Neutrophil (primary cell): Measurements from ENCODE around the gene SEM1.

Experiments
- H3K27ac ChIP-seq: fragments of 200-600 bp; sonication (generic); 2 replicates; pipeline ENCODE4 v1.5.1; 2016; ENCODE audit warnings: mild to moderate bottlenecking, moderate library complexity
- H3K27me3 ChIP-seq: fragments of 200-600 bp; sonication (generic); 2 replicates; pipeline ENCODE4 v1.6.0; 2016; ENCODE audit warnings: mild to moderate bottlenecking
- H3K36me3 ChIP-seq: fragments of 200-600 bp; sonication (generic); 2 replicates; pipeline ENCODE4 v1.5.1; 2017
- H3K4me1 ChIP-seq, 2 experiments: fragments of 200-600 bp in 1 of 2; sonication (generic) in 1 of 2; 1 replicate in 1 of 2; 2 replicates in 1 of 2; pipeline versions ENCODE4 v1.5.1 to v1.6.1; 2013 to 2016; ENCODE audit warnings: low read depth in 1 of 2, low read length in 1 of 2, mild to moderate bottlenecking in 1 of 2, moderate library complexity in 1 of 2; ENCODE audit not compliant: control insufficient read depth in 1 of 2, insufficient read depth in 1 of 2
- H3K4me3 ChIP-seq, 2 experiments: fragments of 200-600 bp in 1 of 2; sonication (generic) in 1 of 2; 1 replicate in 1 of 2; 2 replicates in 1 of 2; pipeline ENCODE4 v1.5.1; 2013 to 2016; ENCODE audit warnings: low read depth in 1 of 2, low read length in 1 of 2, mild to moderate bottlenecking in 1 of 2, moderate library complexity in 1 of 2
- H3K9me3 ChIP-seq: fragments of 200-600 bp; sonication (generic); 2 replicates; pipeline ENCODE4 v1.5.1; 2016
- CTCF ChIP-seq: fragments of 200-600 bp; sonication (generic); IDR thresholded peaks from 2 replicates; pipeline ENCODE4 v1.5.1; 2016; ENCODE audit warnings: antibody characterized with exemption

Gene SEM1

DNA sequence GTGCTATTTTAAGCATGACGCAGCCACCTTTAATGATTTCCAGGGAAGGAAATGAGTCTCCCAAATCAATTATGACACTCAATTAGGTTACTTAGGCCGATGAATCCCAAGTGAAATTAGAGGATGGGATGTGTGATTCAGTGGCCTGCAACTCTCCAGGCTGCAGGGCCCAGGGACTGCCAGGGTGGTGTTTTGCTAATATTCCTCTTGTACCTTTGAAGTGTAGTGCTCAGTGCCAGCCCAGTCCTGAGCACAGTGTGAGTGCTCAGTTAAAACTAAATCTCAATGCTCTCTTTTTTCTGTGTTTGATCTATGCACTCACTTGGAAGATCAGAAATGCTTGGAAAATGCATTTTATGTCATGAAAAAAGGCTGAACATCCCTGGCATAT is 51.6 kb downstream of the SEM1 start:
- Histone ChIP-seq H3K27me3 (no peaks in the 10 kb centered on the region), H3K4me1 (no peaks in the 10 kb centered on the region), H3K36me3 (no peaks in the 10 kb centered on the region), H3K9me3 (no peaks in the 10 kb centered on the region), H3K4me3 (no peak overlapping the region), H3K27ac (no peak overlapping the region)
- TF ChIP-seq CTCF, result no peak

DNA sequence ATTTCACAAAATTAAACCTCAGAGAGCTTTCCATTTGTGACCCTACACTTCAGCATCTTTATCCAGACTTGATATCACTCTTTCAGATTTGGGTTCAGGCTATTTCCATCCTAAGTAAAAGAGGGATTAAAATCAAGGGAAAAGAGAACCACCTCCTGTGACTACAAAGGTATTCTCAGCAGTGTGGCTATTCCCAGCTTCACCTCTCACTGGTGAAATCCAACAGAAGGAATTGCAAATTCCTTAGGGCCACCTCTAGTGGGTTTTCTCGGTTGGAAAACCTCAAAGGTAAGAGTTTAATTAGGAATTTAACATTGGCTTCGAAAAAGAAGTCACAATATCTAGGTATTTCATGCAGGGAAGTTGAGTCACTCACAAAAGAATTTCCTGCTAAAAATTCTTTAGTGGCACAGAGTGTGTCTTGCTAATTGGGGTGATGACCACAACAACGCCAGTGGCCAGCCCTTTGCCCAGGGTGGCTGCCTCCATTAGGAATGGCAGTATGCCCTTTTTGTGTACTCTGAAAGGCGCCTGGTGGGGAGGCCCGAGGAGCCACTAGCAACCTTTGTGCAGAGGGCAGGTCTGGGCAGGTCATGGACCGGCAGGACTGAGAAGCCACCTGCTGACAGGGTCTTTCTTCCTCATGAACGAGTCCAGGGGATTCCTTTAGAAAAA is 52.2 kb downstream of the SEM1 start:
- Histone ChIP-seq H3K4me1 (no peaks in the 10 kb centered on the region), H3K36me3 (no peaks in the 10 kb centered on the region), H3K4me3 (no peak overlapping the region), H3K27ac (no peak overlapping the region), H3K9me3 (no peaks in the 10 kb centered on the region), H3K27me3 (no peaks in the 10 kb centered on the region)
- TF ChIP-seq CTCF, result no peak

DNA sequence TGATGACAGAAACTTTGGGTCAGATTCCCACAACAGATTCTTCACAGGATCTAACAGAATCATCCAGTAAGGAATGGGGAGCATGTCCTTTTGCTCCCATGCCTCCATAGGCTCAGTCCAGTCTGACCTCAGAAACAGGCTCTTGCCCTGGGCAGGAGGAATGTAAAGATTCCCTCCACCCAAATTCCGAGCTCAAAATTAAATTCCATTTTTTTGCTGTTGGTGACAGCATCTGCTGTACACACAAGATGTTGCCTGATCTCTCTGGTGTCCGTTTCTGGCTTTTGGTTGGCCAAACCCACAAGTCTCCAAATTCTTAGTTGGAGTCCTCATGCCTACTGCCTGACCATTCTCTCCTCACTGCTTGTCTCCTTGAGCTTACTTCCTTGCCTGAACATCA is 53.7 kb downstream of the SEM1 start:
- H3K9me3 ChIP-seq, result no peaks in the 10 kb centered on the region
- H3K27me3 ChIP-seq, result no peaks in the 10 kb centered on the region
- no peak for TF ChIP-seq CTCF

GRCh38 chr7:96654630-96655188 is 54.9 kb downstream of the SEM1 start:
- Histone ChIP-seq H3K4me3 (no peak overlapping the region), H3K27ac (no peak overlapping the region)
- no peak for TF ChIP-seq CTCF

More for the DNA sequence above, 53.7 kb downstream of the SEM1 start:
- no peaks in the 10 kb centered on the region for H3K36me3 ChIP-seq
- H3K27ac ChIP-seq, result no peak overlapping the region
- no peaks in the 10 kb centered on the region for H3K4me1 ChIP-seq
- H3K4me3 ChIP-seq, result no peak overlapping the region

DNA sequence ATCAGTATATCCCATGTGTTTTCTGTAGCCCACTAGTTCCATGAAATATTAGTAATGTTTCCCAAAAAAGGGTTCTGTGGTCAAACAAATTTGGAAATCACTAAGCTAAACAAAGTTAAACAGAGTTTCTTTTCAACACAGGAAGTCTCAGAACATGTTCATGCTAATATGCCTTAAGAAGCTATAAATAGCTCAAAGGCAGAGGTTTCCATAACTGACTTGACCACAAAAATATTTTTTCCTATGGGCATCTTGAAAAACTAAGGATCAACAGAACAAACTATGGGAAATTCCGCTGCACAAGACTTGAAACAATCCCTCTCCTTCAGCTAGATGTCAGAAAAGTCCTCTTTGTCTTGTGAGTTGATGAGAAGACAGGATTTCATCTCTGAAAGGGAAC is 59.7 kb downstream of the SEM1 start:
- H3K9me3 ChIP-seq, result no peaks in the 10 kb centered on the region
- H3K27ac ChIP-seq, result no peak overlapping the region
- H3K4me3 ChIP-seq, result no peak overlapping the region
- TF ChIP-seq CTCF, result no peak
- H3K36me3 ChIP-seq, result no peaks in the 10 kb centered on the region
- no peaks in the 10 kb centered on the region for H3K27me3 ChIP-seq
- H3K4me1 ChIP-seq, result no peaks in the 10 kb centered on the region

More at GRCh38 chr7:96654630-96655188, 54.9 kb downstream of the SEM1 start:
- Histone ChIP-seq H3K36me3 (no peaks in the 10 kb centered on the region), H3K9me3 (no peaks in the 10 kb centered on the region), H3K4me1 (no peaks in the 10 kb centered on the region), H3K27me3 (no peaks in the 10 kb centered on the region)
